Left lung (tissue), 10 donors: ENCODE data around the gene MICALL2. TPM values are rescaled to one million over a fixed set of nuclear protein-coding genes. Genes with fewer than 3 reads are reported as not detected.
A peak's percentile ranks its signal among the peaks of the same experiment; 100 is the strongest.

Source experiments
- ATAC-seq: fragments of 200-7000 bp; cut with Tn5 transposase; one replicate; pipeline ENCODE4 v1.9.1; 2020; ENCODE audit warnings: moderate library complexity
- DNase-seq, 4 donors: peaks; one replicate each; pipeline ENCODE4 v3.0.0-alpha.2; 2013 to 2020
- H3K27ac ChIP-seq, 2 donors: fragments of 200-600 bp; sonication (generic) in 1 of 2; one replicate each; pipeline versions ENCODE4 v1.5.0 to v1.8.0; 2020 to 2021
- H3K27me3 ChIP-seq, 2 donors: fragments of 200-600 bp; sonication (generic) in 1 of 2; one replicate each; pipeline versions ENCODE4 v1.5.0 to v1.8.0; 2020 to 2021
- H3K36me3 ChIP-seq, 2 donors: fragments of 200-600 bp; sonication (generic) in 1 of 2; one replicate each; pipeline versions ENCODE4 v1.5.0 to v1.8.0; 2020 to 2021
- H3K4me1 ChIP-seq, 2 donors: fragments of 200-600 bp; one replicate each; pipeline ENCODE4 v1.8.0; 2021
- H3K4me3 ChIP-seq, 2 donors: fragments of 200-600 bp; sonication (generic) in 1 of 2; one replicate each; pipeline versions ENCODE4 v1.5.0 to v1.8.0; 2020 to 2021; ENCODE audit warnings: mild to moderate bottlenecking in 1 of 2
- H3K9me3 ChIP-seq, 2 donors: fragments of 200-600 bp; sonication (generic) in 1 of 2; one replicate each; pipeline versions ENCODE4 v1.5.0 to v1.8.0; 2020 to 2021
- CTCF ChIP-seq, 2 donors: fragments of 200-600 bp; sonication (generic) in 1 of 2; IDR thresholded peaks; one replicate each; pipeline versions ENCODE4 v1.5.0 to v1.8.0; 2021; ENCODE audit warnings: antibody characterized with exemption in 2 of 2
- intact Hi-C, 2 donors: fragments of 100-400 bp; cut with DNase I; formaldehyde crosslinking; loops; one replicate each; pipeline versions ENCODE4 v1.11.2 to v1.14.2; 2022
- polyA plus RNA-seq, 6 donors: library from polyadenylated mRNA; unstranded; fragments of 120-200 nt; gene quantifications; one replicate each; pipeline ENCODE4 v1.2.1, GENCODE V29; 2013; ENCODE audit not compliant: insufficient read length in 6 of 6
- total RNA-seq, 2 donors: library from RNA; stranded (reverse); fragmentation: NEBNext Ultra II Directional; extraction: Animal tissue kit (Norgen Biotek cat#: 25700); gene quantifications; one replicate each; pipeline ENCODE4 v1.2.1, GENCODE V29; 2021
- donor health status: DM: no; HTN: yes; CAD: no.
- donor health status: DM: no; HTN: no; CAD: no.

The MICALL2 gene
- total and polyA plus RNA-seq, 8 donors: 7.9 to 40.1 (median 14.8) TPM

- Histone ChIP-seq H3K4me3 (no peak overlapping the region), H3K27ac (peak overlapping the region; percentile 48 to 75), H3K36me3 (peaks cover 0 to 37% of the 10 kb centered on the region in 2 donors), H3K27me3 (no peaks in the 10 kb centered on the region), H3K4me1 (peaks cover 10 to 26% of the 10 kb centered on the region in 2 donors), H3K9me3 (no peaks in the 10 kb centered on the region)
- DNase-seq (peak in 2 of 4 donors; percentile 70 to 76), ATAC-seq (peak; percentile 80)
- no peak for TF ChIP-seq CTCF (IDR thresholded peaks at IDR 0.05)
- intact Hi-C loops: no loop called here
These were observed 7.4 kb upstream of the MICALL2 start for GRCh38 chr7:1466524-1467271.

- no peak overlapping the region for H3K27ac ChIP-seq
- TF ChIP-seq CTCF (IDR thresholded peaks at IDR 0.05): no peak
- intact Hi-C loops: no loop called here
- no peak for DNase-seq
- no peak for ATAC-seq
- no peaks in the 10 kb centered on the region for H3K27me3 ChIP-seq
- H3K4me3 ChIP-seq: no peak overlapping the region
- no peaks in the 10 kb centered on the region for H3K9me3 ChIP-seq
- H3K4me1 ChIP-seq: peaks cover 18 to 45% of the 10 kb centered on the region in 2 donors
- H3K36me3 ChIP-seq: peaks cover 0 to 17% of the 10 kb centered on the region in 2 donors
These were observed 5.4 kb upstream of the MICALL2 start for GRCh38 chr7:1464694-1465093.

GRCh38 chr7:1463676-1464223 lies 4.5 kb upstream of the MICALL2 start:
- peaks cover 0 to 7% of the 10 kb centered on the region in 2 donors for H3K36me3 ChIP-seq
- intact Hi-C loops: no loop called here
- no peaks in the 10 kb centered on the region for H3K9me3 ChIP-seq
- ATAC-seq (no peak), DNase-seq (no peak)
- peaks cover 18 to 47% of the 10 kb centered on the region in 2 donors for H3K4me1 ChIP-seq
- H3K27me3 ChIP-seq: no peaks in the 10 kb centered on the region
- no peak for TF ChIP-seq CTCF (IDR thresholded peaks at IDR 0.05)
- H3K4me3 ChIP-seq: no peak overlapping the region
- no peak overlapping the region for H3K27ac ChIP-seq

- Histone ChIP-seq H3K36me3 (no peaks in the 10 kb centered on the region), H3K9me3 (no peaks in the 10 kb centered on the region), H3K27me3 (no peaks in the 10 kb centered on the region), H3K4me3 (no peak overlapping the region), H3K4me1 (peaks cover 25 to 60% of the 10 kb centered on the region in 2 donors), H3K27ac (peak overlapping the region in 1 of 2 donors; percentile 55)
- ATAC-seq (no peak), DNase-seq (no peak)
- no peak for TF ChIP-seq CTCF (IDR thresholded peaks at IDR 0.05)
- intact Hi-C loops: no loop called here
These were observed 2.5 kb upstream of the MICALL2 start for GRCh38 chr7:1461646-1462375.
